K562 (cell line): ENCODE data around the gene MRPL40. TPM values are rescaled to one million over a fixed set of nuclear protein-coding genes. Genes with fewer than 3 reads are reported as not detected.

Experiments used
- ARID3B ChIP-seq: fragments of 250-450 bp; sonication (Bioruptor Pico); IDR thresholded peaks from 2 replicates; pipeline ENCODE4 v1.4.0; 2020; ENCODE audit warnings: borderline replicate concordance
- GABPA ChIP-seq: fragments of 200-800 bp; sonication (Bioruptor generic); conservative IDR thresholded peaks from 2 replicates; pipeline ENCODE4 v1.6.1; 2016; ENCODE audit warnings: low read depth, missing genetic modification characterization, missing compliant biosample characterization
- HMGXB4 ChIP-seq: sonication (generic); formaldehyde crosslinking; IDR thresholded peaks from 2 replicates; pipeline ENCODE4 v1.8.1; 2023; ENCODE audit warnings: mild to moderate bottlenecking, missing genetic modification reagents
- HSF4 ChIP-seq: fragments of 250-450 bp; sonication (Bioruptor Pico); IDR thresholded peaks from 2 replicates; pipeline ENCODE4 v2.1.2; 2022; ENCODE audit warnings: mild to moderate bottlenecking, moderate library complexity, borderline replicate concordance
- MCM7 ChIP-seq, 2 experiments: fragments of 450-650 bp; IDR thresholded peaks; 2 replicates each; pipeline ENCODE4 v1.6.1; 2016 to 2018
- MYC ChIP-seq, 2 experiments: fragments of 250-450 bp in 1 of 2; sonication (Bioruptor Pico) in 1 of 2; IDR thresholded peaks; 2 replicates each; pipeline versions ENCODE4 v1.5.1 to v1.6.1; 2012 to 2021; ENCODE audit warnings: low read depth in 2 of 2, borderline replicate concordance in 1 of 2, improper control_type of control experiment in 1 of 2, low read length in 1 of 2, mild to moderate bottlenecking in 1 of 2, moderate library complexity in 1 of 2
- NR4A1 ChIP-seq, 2 experiments: fragments of 250-450 bp in 1 of 2; fragments of 450-650 bp in 1 of 2; sonication (Bioruptor Pico) in 1 of 2; IDR thresholded peaks; 2 replicates each; pipeline versions ENCODE4 v1.4.0 to v1.6.1; 2016 to 2020; ENCODE audit warnings: mild to moderate bottlenecking in 2 of 2, missing compliant biosample characterization in 1 of 2, missing genetic modification characterization in 1 of 2, moderate library complexity in 1 of 2
- SRF ChIP-seq, 2 experiments: fragments of 250-450, 450-650 bp in 1 of 2; sonication (Bioruptor Pico) in 1 of 2; sonication (generic) in 1 of 2; formaldehyde crosslinking; IDR thresholded peaks; 2 replicates each; pipeline versions ENCODE4 v1.5.0 to v1.5.1; 2020 to 2022; ENCODE audit warnings: mild to moderate bottlenecking in 1 of 2, missing genetic modification reagents in 1 of 2
- USF1 ChIP-seq: sonication (generic); formaldehyde crosslinking; IDR thresholded peaks from 2 replicates; pipeline ENCODE4 v1.9.0; 2022; ENCODE audit warnings: mild to moderate bottlenecking, missing genetic modification reagents
- ZBED1 ChIP-seq: IDR thresholded peaks from 2 replicates; pipeline ENCODE4 v1.6.1; 2014
- ZBTB43 ChIP-seq: sonication (generic); formaldehyde crosslinking; IDR thresholded peaks from 2 replicates; pipeline ENCODE4 v1.8.0; 2023; ENCODE audit warnings: mild to moderate bottlenecking, missing genetic modification reagents
- ZNF24 ChIP-seq: fragments of 450-650 bp; IDR thresholded peaks from 2 replicates; pipeline ENCODE4 v1.6.1; 2016
- polyA plus RNA-seq, 8 experiments: library from polyadenylated mRNA; depleted of rRNA in 4 of 8; stranded (reverse) in 5 of 8; unstranded in 3 of 8; fragments of >200 nt; fragmentation: Nextera tagmentation in 2 of 8; fragmentation: Illumina TruSeq in 1 of 8; extraction: Ambion mirVana in 2 of 8; extraction: Trizol in 1 of 8; gene quantifications; 2 replicates each; pipeline versions ENCODE4 v1.2.1 to v1.2.3, GENCODE V29; 2011 to 2014; ENCODE audit warnings: inconsistent platforms in 1 of 8, missing spikeins in 1 of 8
- total RNA-seq, 7 experiments: library from RNA; depleted of rRNA in 6 of 7; stranded (reverse); fragments of >200 nt in 6 of 7; fragmentation: Illumina TruSeq in 2 of 7; extraction: Trizol in 2 of 7; gene quantifications; 2 replicates each; pipeline versions ENCODE4 v1.2.1 to v1.2.3, GENCODE V29; 2011 to 2021; ENCODE audit warnings: low replicate concordance in 1 of 7
- TF ChIP-seq, protein P1 (sequence below): fragments of 450-650 bp; formaldehyde crosslinking; IDR thresholded peaks from 2 replicates; pipeline ENCODE4 v1.4.0; 2022; ENCODE audit warnings: missing genetic modification characterization
- TF ChIP-seq, protein P2 (sequence below): fragments of 250-450 bp; sonication (Bioruptor Pico); IDR thresholded peaks from 2 replicates; pipeline ENCODE4 v1.9.0; 2021; ENCODE audit warnings: mild to moderate bottlenecking, inconsistent platforms

Gene MRPL40
- total and polyA plus RNA-seq, 9 of the 15 experiments (the other 6 are each of a cell fraction or from before 2014, with no cell fraction given), result 132 to 652 (median 208) TPM

- TF ChIP-seq NR4A1 (CRISPR knock-in tag; IDR thresholded peaks at IDR 0.05) (no peak), NR4A1 (tag; IDR thresholded peaks at IDR 0.05) (peak; percentile 78), ARID3B (CRISPR knock-in tag) (no peak), MCM7 (IDR thresholded peaks at IDR 0.05) (no peak), ZBED1 (peak; percentile 62; the same call in 1 of the 2 replicates), USF1 (no peak), GABPA (tag) (peak; percentile 66), MYC (IDR thresholded peaks at IDR 0.05; ENCODE audit: low read depth, low read length) (peak; percentile 73), MYC (CRISPR knock-in tag; IDR thresholded peaks at IDR 0.05; ENCODE audit: borderline replicate concordance, low read depth) (no peak; the same call in 1 of the 2 replicates), HSF4 (peak; percentile 68), HMGXB4 (peak; percentile 81; the same call in 1 of the 2 replicates), ZNF24 (peak; percentile 98), SRF (CRISPR knock-in tag; IDR thresholded peaks at IDR 0.05) (peak in 1 of 2 experiments; percentile 96; a peak in 1 of 4 replicates), ZBTB43 (CRISPR knock-in tag) (no peak)
- TF ChIP-seq, protein P1, sequence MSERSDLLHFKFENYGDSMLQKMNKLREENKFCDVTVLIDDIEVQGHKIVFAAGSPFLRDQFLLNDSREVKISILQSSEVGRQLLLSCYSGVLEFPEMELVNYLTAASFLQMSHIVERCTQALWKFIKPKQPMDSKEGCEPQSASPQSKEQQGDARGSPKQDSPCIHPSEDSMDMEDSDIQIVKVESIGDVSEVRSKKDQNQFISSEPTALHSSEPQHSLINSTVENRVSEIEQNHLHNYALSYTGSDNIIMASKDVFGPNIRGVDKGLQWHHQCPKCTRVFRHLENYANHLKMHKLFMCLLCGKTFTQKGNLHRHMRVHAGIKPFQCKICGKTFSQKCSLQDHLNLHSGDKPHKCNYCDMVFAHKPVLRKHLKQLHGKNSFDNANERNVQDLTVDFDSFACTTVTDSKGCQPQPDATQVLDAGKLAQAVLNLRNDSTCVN (CRISPR knock-in tag), result 0 out of 2 replicates have a peak, but pooled peaks have one; percentile 39
- TF ChIP-seq, protein P2, sequence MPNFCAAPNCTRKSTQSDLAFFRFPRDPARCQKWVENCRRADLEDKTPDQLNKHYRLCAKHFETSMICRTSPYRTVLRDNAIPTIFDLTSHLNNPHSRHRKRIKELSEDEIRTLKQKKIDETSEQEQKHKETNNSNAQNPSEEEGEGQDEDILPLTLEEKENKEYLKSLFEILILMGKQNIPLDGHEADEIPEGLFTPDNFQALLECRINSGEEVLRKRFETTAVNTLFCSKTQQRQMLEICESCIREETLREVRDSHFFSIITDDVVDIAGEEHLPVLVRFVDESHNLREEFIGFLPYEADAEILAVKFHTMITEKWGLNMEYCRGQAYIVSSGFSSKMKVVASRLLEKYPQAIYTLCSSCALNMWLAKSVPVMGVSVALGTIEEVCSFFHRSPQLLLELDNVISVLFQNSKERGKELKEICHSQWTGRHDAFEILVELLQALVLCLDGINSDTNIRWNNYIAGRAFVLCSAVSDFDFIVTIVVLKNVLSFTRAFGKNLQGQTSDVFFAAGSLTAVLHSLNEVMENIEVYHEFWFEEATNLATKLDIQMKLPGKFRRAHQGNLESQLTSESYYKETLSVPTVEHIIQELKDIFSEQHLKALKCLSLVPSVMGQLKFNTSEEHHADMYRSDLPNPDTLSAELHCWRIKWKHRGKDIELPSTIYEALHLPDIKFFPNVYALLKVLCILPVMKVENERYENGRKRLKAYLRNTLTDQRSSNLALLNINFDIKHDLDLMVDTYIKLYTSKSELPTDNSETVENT (CRISPR knock-in tag), result peak; percentile 27; the same call in 1 of the 2 replicates
Observed at GRCh38 chr22:19396934-19397733, 35.2 kb upstream of the MRPL40 start (continued).
